HG03565 (cell line): ENCODE data around the gene RBMS2.
"Not testable (repeated sequence)": the region's sequence is repeated elsewhere in the genome, so short reads cannot be mapped to it uniquely, and the experiment has no call there.

Source experiments
- ATAC-seq: cut with Tn5 transposase; IDR thresholded peaks from one replicate; pipeline ENCODE4 v1.9.1; 2021; ENCODE audit warnings: mild to moderate bottlenecking, moderate library complexity; ENCODE audit not compliant: unreplicated experiment

RBMS2 gene

GRCh38 chr12:56521590-56522371 is at the start of gene RBMS2:
Gene RBMS2, plus strand, starts transcription at chr12:56521820. Its CDS starts 204 bp downstream, at chr12:56522024.
- ATAC-seq, result no peak

GRCh38 chr12:56474389-56474788 is 47.2 kb upstream of the RBMS2 start:
- no peak for ATAC-seq

GRCh38 chr12:56476143-56476542 is 45.5 kb upstream of the RBMS2 start:
- ATAC-seq, result no peak

- no peak for ATAC-seq
Observed at GRCh38 chr12:56476972-56477432, 44.6 kb upstream of the RBMS2 start.

GRCh38 chr12:56477521-56478225 is 43.9 kb upstream of the RBMS2 start:
- no peak for ATAC-seq

GRCh38 chr12:56479625-56480024 is 42.0 kb upstream of the RBMS2 start:
- no peak for ATAC-seq

- no peak for ATAC-seq
Observed at GRCh38 chr12:56484566-56484965, 37.1 kb upstream of the RBMS2 start.

GRCh38 chr12:56486694-56487093 is 34.9 kb upstream of the RBMS2 start:
- ATAC-seq, result no peak

- ATAC-seq, result no peak
Observed at GRCh38 chr12:56487448-56488040, 34.1 kb upstream of the RBMS2 start.

- ATAC-seq, result peak; percentile 48
Observed at GRCh38 chr12:56488041-56488955, 33.3 kb upstream of the RBMS2 start, which contains the start of gene GLS2. Gene GLS2, minus strand, starts transcription at chr12:56488161. Its CDS starts 43 bp downstream, at chr12:56488118.

- ATAC-seq, result no peak
Observed at GRCh38 chr12:56490360-56490759, 31.3 kb upstream of the RBMS2 start.

- not testable (repeated sequence) for ATAC-seq
Observed at GRCh38 chr12:56493409-56494105, 28.1 kb upstream of the RBMS2 start.

GRCh38 chr12:56494106-56494415 is 27.6 kb upstream of the RBMS2 start:
- ATAC-seq, result not testable (repeated sequence)

GRCh38 chr12:56494481-56494880 is 27.1 kb upstream of the RBMS2 start:
- ATAC-seq, result not testable (repeated sequence)

GRCh38 chr12:56496704-56497103 is 24.9 kb upstream of the RBMS2 start:
- ATAC-seq, result not testable (repeated sequence)

- ATAC-seq, result not testable (repeated sequence)
Observed at GRCh38 chr12:56498126-56498902, 23.3 kb upstream of the RBMS2 start.

- ATAC-seq, result not testable (repeated sequence)
Observed at GRCh38 chr12:56499452-56499851, 22.2 kb upstream of the RBMS2 start.

- ATAC-seq, result not testable (repeated sequence)
Observed at GRCh38 chr12:56499879-56500278, 21.7 kb upstream of the RBMS2 start.

GRCh38 chr12:56510786-56511185 is 10.8 kb upstream of the RBMS2 start:
- no peak for ATAC-seq
